ENCODE measurements around the gene SYMPK. TPM values are rescaled to one million over a fixed set of nuclear protein-coding genes. Genes with fewer than 3 reads are reported as not detected.
A peak's percentile ranks its signal among the peaks of the same experiment; 100 is the strongest.

The SYMPK gene
- total RNA-seq, 1 donor from 2014 or later: 131 TPM

- DNase-seq: no peak
- H3K4me1 Mint-ChIP-seq: peaks cover 3% of the 10 kb centered on the region
- H3K36me3 Mint-ChIP-seq (ENCODE audit: low read depth): peaks cover 30% of the 10 kb centered on the region
- H3K27me3 Mint-ChIP-seq: no peaks in the 10 kb centered on the region
- intact Hi-C loops (cut with micrococcal nuclease): no loop called here
- H3K27ac Mint-ChIP-seq: peak overlapping the region; percentile 10
- H3K4me3 Mint-ChIP-seq: no peak overlapping the region
- H3K9me3 Mint-ChIP-seq: no peaks in the 10 kb centered on the region
Observed at GRCh38 chr19:45821103-45821521, 41.8 kb downstream of the SYMPK start.

DNA sequence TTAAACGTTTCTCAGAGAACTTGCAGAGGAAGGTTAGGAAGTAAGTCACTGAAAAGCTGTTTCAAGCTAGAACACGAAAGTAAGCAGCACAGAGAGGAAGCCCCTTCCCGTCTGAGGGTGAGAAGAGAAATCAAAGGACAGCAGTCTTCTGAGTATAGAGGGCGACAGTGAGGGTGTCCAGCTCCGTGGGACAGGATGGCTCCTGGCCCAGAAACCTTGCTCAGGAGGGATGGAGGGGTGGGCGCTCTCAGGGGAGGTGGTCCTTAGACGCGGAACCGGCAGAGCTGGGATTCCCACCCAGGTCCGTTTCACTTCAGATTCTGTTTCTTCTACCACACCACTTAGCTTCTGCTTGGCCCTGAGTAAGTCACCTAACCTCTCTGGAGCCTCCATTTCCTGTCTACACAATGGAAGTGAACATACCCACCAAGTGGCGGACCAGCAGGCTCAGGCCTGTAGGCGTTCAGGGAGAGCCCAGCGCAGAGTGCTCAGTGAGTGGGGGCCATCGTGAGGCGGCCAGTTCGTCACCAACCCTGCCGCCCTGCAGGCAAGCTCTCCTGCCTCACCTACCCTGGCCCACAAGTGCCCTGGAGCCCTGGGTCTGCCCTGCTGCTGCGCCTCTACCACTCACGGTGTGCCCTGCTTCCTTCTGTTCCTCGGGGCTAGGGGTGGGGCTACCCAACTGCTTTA is 42.4 kb downstream of the SYMPK start:
- Mint-ChIP-seq H3K27me3 (no peaks in the 10 kb centered on the region), H3K4me3 (no peak overlapping the region), H3K4me1 (peaks cover 3% of the 10 kb centered on the region), H3K27ac (no peak overlapping the region), H3K9me3 (no peaks in the 10 kb centered on the region), H3K36me3 (ENCODE audit: low read depth) (peaks cover 26% of the 10 kb centered on the region)
- DNase-seq: no peak
- intact Hi-C loops (cut with micrococcal nuclease): no loop called here

- Mint-ChIP-seq H3K9me3 (no peaks in the 10 kb centered on the region), H3K4me3 (no peak overlapping the region), H3K27me3 (no peaks in the 10 kb centered on the region), H3K4me1 (peaks cover 3% of the 10 kb centered on the region), H3K27ac (no peak overlapping the region), H3K36me3 (ENCODE audit: low read depth) (peaks cover 26% of the 10 kb centered on the region)
- intact Hi-C loops (cut with micrococcal nuclease): loop anchor here (5.0 kb wide), 1 partner anchor 43 kb away; the partner anchor contains the start of genes FOXA3 and SYMPK
- no peak for DNase-seq
Observed at GRCh38 chr19:45819769-45820168, 43.2 kb downstream of the SYMPK start.

DNA sequence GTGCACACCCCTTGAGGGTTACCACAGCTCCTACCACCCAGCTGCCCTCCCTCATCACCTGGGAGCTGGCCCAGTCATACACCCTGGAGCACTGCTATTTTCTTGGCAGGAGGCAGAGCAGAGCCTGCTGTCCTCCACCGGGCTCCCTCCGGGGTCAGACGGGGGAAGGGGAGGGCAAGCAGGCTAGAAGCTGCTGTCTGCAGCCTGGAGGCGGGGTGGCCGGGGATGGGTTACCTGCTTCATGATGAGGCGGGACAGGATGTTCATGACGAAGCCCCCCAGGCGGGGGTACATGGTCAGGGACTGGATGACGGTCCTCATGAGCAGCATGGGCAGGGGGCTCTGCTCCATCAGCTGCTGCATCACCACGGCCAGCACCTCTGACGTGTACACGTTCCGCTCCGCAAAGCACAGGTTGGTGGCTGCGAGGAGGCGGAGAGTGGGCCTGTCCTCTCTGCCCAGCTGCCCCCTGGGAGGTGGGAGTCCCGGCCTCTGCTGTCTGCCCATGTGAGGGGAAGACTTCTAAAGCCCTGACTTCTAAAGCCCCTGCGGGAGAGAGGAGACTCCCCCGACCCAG is 45.1 kb downstream of the SYMPK start:
- Mint-ChIP-seq H3K36me3 (ENCODE audit: low read depth) (peaks cover 14% of the 10 kb centered on the region), H3K9me3 (no peaks in the 10 kb centered on the region), H3K4me1 (peaks cover 3% of the 10 kb centered on the region), H3K4me3 (no peak overlapping the region), H3K27ac (no peak overlapping the region), H3K27me3 (no peaks in the 10 kb centered on the region)
- intact Hi-C loops (cut with micrococcal nuclease): loop anchor here (2.0 to 5.0 kb wide), 2 partner anchors 44 to 65 kb away; partner anchors contain the start of genes FOXA3 and SYMPK
- no peak for DNase-seq

GRCh38 chr19:45817010-45817724 is 45.8 kb downstream of the SYMPK start:
- Mint-ChIP-seq H3K36me3 (ENCODE audit: low read depth) (peaks cover 13% of the 10 kb centered on the region), H3K4me3 (no peak overlapping the region), H3K27ac (no peak overlapping the region), H3K9me3 (no peaks in the 10 kb centered on the region), H3K27me3 (no peaks in the 10 kb centered on the region), H3K4me1 (peaks cover 3% of the 10 kb centered on the region)
- peak; percentile 98 for DNase-seq
- intact Hi-C loops (cut with micrococcal nuclease): loop anchor here (2.0 to 5.0 kb wide), 2 partner anchors 45 to 66 kb away; partner anchors contain the start of genes FOXA3 and SYMPK

- DNase-seq: no peak
- Mint-ChIP-seq H3K36me3 (ENCODE audit: low read depth) (peaks cover 9% of the 10 kb centered on the region), H3K27ac (no peak overlapping the region), H3K27me3 (no peaks in the 10 kb centered on the region), H3K9me3 (no peaks in the 10 kb centered on the region), H3K4me3 (no peak overlapping the region), H3K4me1 (peaks cover 3% of the 10 kb centered on the region)
- intact Hi-C loops (cut with micrococcal nuclease): loop anchor here (2.0 to 5.0 kb wide), 2 partner anchors 46 to 66 kb away; partner anchors contain the start of genes FOXA3 and SYMPK
Observed at GRCh38 chr19:45816236-45817009, 46.5 kb downstream of the SYMPK start.

GRCh38 chr19:45815481-45816216 is 47.3 kb downstream of the SYMPK start:
- intact Hi-C loops (cut with micrococcal nuclease): loop anchor here (2.0 to 5.0 kb wide), 2 partner anchors 47 to 67 kb away; partner anchors contain the start of genes FOXA3 and SYMPK
- H3K4me1 Mint-ChIP-seq: peaks cover 3% of the 10 kb centered on the region
- no peaks in the 10 kb centered on the region for H3K9me3 Mint-ChIP-seq
- H3K27me3 Mint-ChIP-seq: no peaks in the 10 kb centered on the region
- no peak overlapping the region for H3K4me3 Mint-ChIP-seq
- no peak for DNase-seq
- H3K27ac Mint-ChIP-seq: no peak overlapping the region
- peaks cover 6% of the 10 kb centered on the region for H3K36me3 Mint-ChIP-seq (ENCODE audit: low read depth)

DNA sequence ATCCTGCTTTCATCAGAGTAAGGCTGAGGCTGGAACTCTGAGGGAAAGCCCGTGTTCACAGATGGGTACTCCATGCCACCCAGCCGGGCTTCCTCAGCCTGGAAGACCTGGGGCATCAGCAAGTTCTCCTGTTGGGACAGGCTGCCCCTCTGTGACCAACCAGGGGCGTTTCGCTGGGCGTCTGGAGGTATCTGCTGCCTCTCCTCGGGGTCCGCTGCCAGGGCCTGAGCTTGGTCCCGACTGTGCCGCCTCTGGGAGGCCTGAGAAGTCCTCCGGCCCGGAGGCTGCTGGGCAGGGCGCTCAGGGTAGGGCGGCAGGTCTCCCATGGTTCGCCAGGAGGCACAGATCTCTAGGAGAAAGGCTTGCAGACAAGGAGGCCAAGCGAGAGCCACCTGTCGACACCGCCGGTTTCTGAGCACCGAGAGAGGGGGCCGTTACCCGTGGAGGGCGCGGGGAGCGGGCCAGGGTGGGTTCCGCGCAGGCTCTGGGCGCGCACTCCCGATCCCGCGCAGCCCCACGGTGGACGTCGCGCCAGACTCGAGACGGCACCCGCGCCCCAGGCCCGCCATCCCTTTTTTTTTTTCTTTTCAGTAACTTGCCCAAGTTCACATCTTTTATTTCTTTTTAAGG is 48.0 kb downstream of the SYMPK start, which contains the start of gene RSPH6A:
RSPH6A (minus strand) TSS at position 458 of the 630 bp plus-strand sequence; CDS start at position 326, 132 bp downstream.
- intact Hi-C loops (cut with micrococcal nuclease): loop anchor here (5.0 kb wide), 1 partner anchor 47 kb away; the partner anchor contains the start of genes FOXA3 and SYMPK
- no peak for DNase-seq
- Mint-ChIP-seq H3K4me3 (no peak within 1 kb of the TSS), H3K36me3 (ENCODE audit: low read depth) (peaks cover 2% of the 10 kb centered on the region), H3K27me3 (no peaks in the 10 kb centered on the region), H3K9me3 (no peaks in the 10 kb centered on the region), H3K27ac (no peak within 1 kb of the TSS), H3K4me1 (peaks cover 5% of the 10 kb centered on the region)

GRCh38 chr19:45814166-45814780 is 48.7 kb downstream of the SYMPK start:
- intact Hi-C loops (cut with micrococcal nuclease): no loop called here
- H3K4me3 Mint-ChIP-seq: no peak overlapping the region
- no peaks in the 10 kb centered on the region for H3K36me3 Mint-ChIP-seq (ENCODE audit: low read depth)

GRCh38 chr19:45812297-45812696 is 50.6 kb downstream of the SYMPK start:
- H3K9me3 Mint-ChIP-seq: no peaks in the 10 kb centered on the region
- peaks cover 11% of the 10 kb centered on the region for H3K4me1 Mint-ChIP-seq
- no peaks in the 10 kb centered on the region for H3K27me3 Mint-ChIP-seq
- no peak for DNase-seq
- intact Hi-C loops (cut with micrococcal nuclease): no loop called here
- H3K4me3 Mint-ChIP-seq: no peak overlapping the region
- H3K27ac Mint-ChIP-seq: no peak overlapping the region
- H3K36me3 Mint-ChIP-seq (ENCODE audit: low read depth): no peaks in the 10 kb centered on the region

More at GRCh38 chr19:45814166-45814780, 48.7 kb downstream of the SYMPK start:
- H3K9me3 Mint-ChIP-seq: no peaks in the 10 kb centered on the region
- H3K27ac Mint-ChIP-seq: no peak overlapping the region
- H3K27me3 Mint-ChIP-seq: no peaks in the 10 kb centered on the region
- peaks cover 10% of the 10 kb centered on the region for H3K4me1 Mint-ChIP-seq
- no peak for DNase-seq

- H3K4me3 Mint-ChIP-seq: no peak overlapping the region
- H3K4me1 Mint-ChIP-seq: peaks cover 9% of the 10 kb centered on the region
- peaks cover 8% of the 10 kb centered on the region for H3K27me3 Mint-ChIP-seq
- peak overlapping the region; percentile 59 for H3K27ac Mint-ChIP-seq
- H3K9me3 Mint-ChIP-seq: no peaks in the 10 kb centered on the region
- intact Hi-C loops (cut with micrococcal nuclease): no loop called here
- DNase-seq: no peak
- H3K36me3 Mint-ChIP-seq (ENCODE audit: low read depth): no peaks in the 10 kb centered on the region
Observed at GRCh38 chr19:45809643-45810159, 53.2 kb downstream of the SYMPK start.

GRCh38 chr19:45805719-45806118 is 57.2 kb downstream of the SYMPK start:
- Mint-ChIP-seq H3K4me3 (no peak overlapping the region), H3K36me3 (ENCODE audit: low read depth) (no peaks in the 10 kb centered on the region), H3K27ac (no peak overlapping the region), H3K27me3 (peaks cover 19% of the 10 kb centered on the region), H3K9me3 (no peaks in the 10 kb centered on the region), H3K4me1 (peaks cover 9% of the 10 kb centered on the region)
- DNase-seq: no peak
- intact Hi-C loops (cut with micrococcal nuclease): no loop called here
